IPS-15b (cell line): Measurements from ENCODE around the gene CCL27.

Experiments
- H3K27me3 ChIP-seq: one replicate; pipeline ENCODE4 v1.6.1; 2013; ENCODE audit warnings: low read length; ENCODE audit not compliant: control insufficient read depth, insufficient read depth
- H3K36me3 ChIP-seq: one replicate; pipeline ENCODE4 v1.6.1; 2013; ENCODE audit warnings: low read length; ENCODE audit not compliant: control insufficient read depth, insufficient read depth
- H3K4me1 ChIP-seq: one replicate; pipeline ENCODE4 v1.6.1; 2013; ENCODE audit warnings: mild to moderate bottlenecking, low read length; ENCODE audit not compliant: control insufficient read depth, insufficient read depth
- H3K4me3 ChIP-seq: one replicate; pipeline ENCODE4 v1.5.1; 2013; ENCODE audit warnings: low read depth, low read length
- H3K9ac ChIP-seq: one replicate; pipeline ENCODE4 v1.6.1; 2013; ENCODE audit warnings: low read depth, mild to moderate bottlenecking, low read length
- H3K9me3 ChIP-seq: one replicate; pipeline ENCODE4 v1.6.1; 2013; ENCODE audit warnings: mild to moderate bottlenecking, low read length; ENCODE audit not compliant: control insufficient read depth, insufficient read depth

Gene CCL27

GRCh38 chr9:34629491-34629808 lies 33.0 kb downstream of the CCL27 start:
- Histone ChIP-seq H3K4me1 (peaks cover 6% of the 10 kb centered on the region), H3K9ac (no peak overlapping the region), H3K9me3 (no peaks in the 10 kb centered on the region), H3K4me3 (peak overlapping the region; percentile 48), H3K36me3 (no peaks in the 10 kb centered on the region), H3K27me3 (peaks cover 83% of the 10 kb centered on the region)

- Histone ChIP-seq H3K27me3 (peaks cover 89% of the 10 kb centered on the region), H3K4me3 (peak within 1 kb of the TSS; percentile 48), H3K4me1 (peaks cover 6% of the 10 kb centered on the region), H3K9me3 (no peaks in the 10 kb centered on the region), H3K36me3 (no peaks in the 10 kb centered on the region), H3K9ac (no peak within 1 kb of the TSS)
Measured at GRCh38 chr9:34628656-34629490, 33.6 kb downstream of the CCL27 start, which contains the start of gene ARID3C. Gene ARID3C, minus strand, starts transcription at chr9:34629066. Its CDS starts 1,052 bp downstream, at chr9:34628014.

GRCh38 chr9:34627716-34628655 lies 34.5 kb downstream of the CCL27 start:
- Histone ChIP-seq H3K9me3 (no peaks in the 10 kb centered on the region), H3K4me3 (peak overlapping the region; percentile 48), H3K9ac (no peak overlapping the region), H3K27me3 (peaks cover 92% of the 10 kb centered on the region), H3K36me3 (no peaks in the 10 kb centered on the region), H3K4me1 (peaks cover 2% of the 10 kb centered on the region)

- Histone ChIP-seq H3K4me1 (peaks cover 2% of the 10 kb centered on the region), H3K4me3 (no peak overlapping the region), H3K9me3 (no peaks in the 10 kb centered on the region), H3K36me3 (no peaks in the 10 kb centered on the region), H3K9ac (no peak overlapping the region), H3K27me3 (peaks cover 79% of the 10 kb centered on the region)
Measured at GRCh38 chr9:34625186-34625486, 37.3 kb downstream of the CCL27 start.

GRCh38 chr9:34624475-34625185 lies 37.8 kb downstream of the CCL27 start:
- H3K4me3 ChIP-seq = peak overlapping the region; percentile 37
- H3K36me3 ChIP-seq = no peaks in the 10 kb centered on the region
- H3K4me1 ChIP-seq = peaks cover 2% of the 10 kb centered on the region
- H3K9ac ChIP-seq = no peak overlapping the region
- H3K9me3 ChIP-seq = no peaks in the 10 kb centered on the region
- H3K27me3 ChIP-seq = peaks cover 74% of the 10 kb centered on the region

GRCh38 chr9:34623374-34624235 lies 38.9 kb downstream of the CCL27 start:
- H3K27me3 ChIP-seq = peaks cover 65% of the 10 kb centered on the region
- no peaks in the 10 kb centered on the region for H3K4me1 ChIP-seq
- no peaks in the 10 kb centered on the region for H3K36me3 ChIP-seq
- H3K9me3 ChIP-seq = no peaks in the 10 kb centered on the region
- no peak overlapping the region for H3K9ac ChIP-seq
- peak overlapping the region; percentile 26 for H3K4me3 ChIP-seq

- Histone ChIP-seq H3K27me3 (peaks cover 32% of the 10 kb centered on the region), H3K4me3 (peak within 1 kb of the TSS; percentile 76), H3K36me3 (no peaks in the 10 kb centered on the region), H3K4me1 (no peaks in the 10 kb centered on the region), H3K9ac (peak within 1 kb of the TSS; percentile 38), H3K9me3 (no peaks in the 10 kb centered on the region)
Measured at GRCh38 chr9:34620061-34620994, 42.1 kb downstream of the CCL27 start, which contains the start of gene DCTN3. Gene DCTN3, minus strand, starts transcription at chr9:34620495. Its CDS starts 31 bp downstream, at chr9:34620464.

- peaks cover 2% of the 10 kb centered on the region for H3K4me1 ChIP-seq
- no peak overlapping the region for H3K9ac ChIP-seq
- no peaks in the 10 kb centered on the region for H3K36me3 ChIP-seq
- no peaks in the 10 kb centered on the region for H3K9me3 ChIP-seq
- no peak overlapping the region for H3K4me3 ChIP-seq
- H3K27me3 ChIP-seq = peaks cover 4% of the 10 kb centered on the region
Measured at GRCh38 chr9:34615132-34615531, 47.3 kb downstream of the CCL27 start.

- H3K4me3 ChIP-seq = peak overlapping the region; percentile 91
- no peaks in the 10 kb centered on the region for H3K36me3 ChIP-seq
- H3K9me3 ChIP-seq = no peaks in the 10 kb centered on the region
- peaks cover 2% of the 10 kb centered on the region for H3K4me1 ChIP-seq
- H3K9ac ChIP-seq = no peak overlapping the region
- peaks cover 4% of the 10 kb centered on the region for H3K27me3 ChIP-seq
Measured at GRCh38 chr9:34612788-34613390, 49.6 kb downstream of the CCL27 start.
